ENCODE results near the gene BCL7B.
"Not testable (repeated sequence)": the region's sequence is repeated elsewhere in the genome, so short reads cannot be mapped to it uniquely, and the experiment has no call there.

The BCL7B gene

DNA sequence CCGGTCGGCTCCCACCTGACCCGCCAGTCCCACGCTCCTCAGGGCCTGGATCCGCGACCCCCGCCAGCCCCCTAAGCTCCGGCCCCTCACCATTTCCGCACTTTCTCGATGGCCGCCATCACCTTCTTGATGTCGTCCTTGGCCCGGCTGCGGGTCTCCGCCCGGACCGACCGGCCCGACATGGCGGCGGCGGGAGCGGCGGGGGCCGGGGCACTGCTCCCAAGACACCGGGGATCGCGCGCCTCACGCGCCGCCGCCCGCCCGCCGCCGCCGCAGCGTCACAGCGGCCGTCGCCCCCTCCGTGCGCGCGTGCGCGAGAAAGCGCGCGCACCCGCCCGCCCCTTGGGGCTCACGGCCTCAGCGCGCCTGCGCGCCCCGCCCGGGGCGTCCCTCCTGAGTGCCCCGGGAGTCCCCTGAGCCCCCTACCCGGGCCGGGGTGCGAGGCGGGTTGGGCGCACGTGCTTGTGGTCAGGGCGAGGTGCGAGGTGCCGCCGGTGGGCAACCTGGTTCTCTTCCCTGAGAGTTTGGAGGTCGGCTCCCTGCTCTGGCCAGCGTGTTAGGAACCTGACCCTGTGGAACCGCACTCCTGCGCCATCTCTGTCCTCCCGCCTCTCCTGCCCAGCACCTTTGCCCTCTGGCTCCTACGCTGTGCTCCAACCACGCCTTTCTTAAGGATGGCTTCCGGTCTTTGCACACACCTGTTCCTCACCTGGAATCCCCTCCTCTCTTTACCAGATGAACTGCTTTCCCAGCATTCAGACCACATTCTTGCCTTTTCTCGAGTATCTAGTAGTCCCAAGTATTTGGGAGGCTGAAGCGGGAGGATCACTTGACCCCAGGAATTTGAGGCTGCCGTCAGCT is at the start of gene BCL7B:
BCL7B (minus strand) TSS at position 294 of the 861 bp plus-strand sequence; CDS start at position 182, 112 bp downstream.
- DNase-seq: peak; percentile 85

DNA sequence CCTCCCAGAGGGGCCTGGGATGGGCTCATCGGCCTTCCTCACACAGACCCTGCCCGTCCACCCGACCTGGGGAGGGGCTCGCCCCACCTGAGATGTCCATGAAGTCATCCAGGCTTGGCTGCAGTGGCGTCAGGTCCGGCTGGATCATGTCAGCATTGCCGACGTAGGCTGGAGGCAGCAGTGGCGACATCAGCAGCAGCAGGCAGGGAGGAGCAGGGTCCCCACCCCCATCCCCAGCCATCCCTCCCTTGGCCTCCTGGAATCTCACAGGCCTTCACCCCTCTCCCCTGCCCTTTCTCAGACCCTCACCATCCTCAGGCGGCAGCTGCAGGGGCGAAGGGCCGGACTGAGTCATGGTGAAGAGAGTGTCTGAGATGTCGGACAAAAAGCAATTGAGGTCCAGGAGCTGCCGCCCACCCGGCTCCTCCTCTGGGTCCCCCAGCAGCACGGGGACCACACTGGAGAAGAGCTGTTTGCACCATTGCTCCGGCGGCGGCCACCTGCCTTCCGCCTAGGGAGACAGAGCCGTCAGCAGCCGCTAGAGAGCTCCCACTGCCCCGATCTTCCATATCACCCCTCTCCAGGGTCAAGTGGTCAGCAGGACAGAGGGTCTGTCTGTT is 48.2 kb upstream of the BCL7B start:
- no peak for DNase-seq

GRCh38 chr7:73602721-73603651 is 45.5 kb upstream of the BCL7B start:
- DNase-seq: no peak

GRCh38 chr7:73599916-73600315 is 42.4 kb upstream of the BCL7B start:
- no peak for DNase-seq

DNA sequence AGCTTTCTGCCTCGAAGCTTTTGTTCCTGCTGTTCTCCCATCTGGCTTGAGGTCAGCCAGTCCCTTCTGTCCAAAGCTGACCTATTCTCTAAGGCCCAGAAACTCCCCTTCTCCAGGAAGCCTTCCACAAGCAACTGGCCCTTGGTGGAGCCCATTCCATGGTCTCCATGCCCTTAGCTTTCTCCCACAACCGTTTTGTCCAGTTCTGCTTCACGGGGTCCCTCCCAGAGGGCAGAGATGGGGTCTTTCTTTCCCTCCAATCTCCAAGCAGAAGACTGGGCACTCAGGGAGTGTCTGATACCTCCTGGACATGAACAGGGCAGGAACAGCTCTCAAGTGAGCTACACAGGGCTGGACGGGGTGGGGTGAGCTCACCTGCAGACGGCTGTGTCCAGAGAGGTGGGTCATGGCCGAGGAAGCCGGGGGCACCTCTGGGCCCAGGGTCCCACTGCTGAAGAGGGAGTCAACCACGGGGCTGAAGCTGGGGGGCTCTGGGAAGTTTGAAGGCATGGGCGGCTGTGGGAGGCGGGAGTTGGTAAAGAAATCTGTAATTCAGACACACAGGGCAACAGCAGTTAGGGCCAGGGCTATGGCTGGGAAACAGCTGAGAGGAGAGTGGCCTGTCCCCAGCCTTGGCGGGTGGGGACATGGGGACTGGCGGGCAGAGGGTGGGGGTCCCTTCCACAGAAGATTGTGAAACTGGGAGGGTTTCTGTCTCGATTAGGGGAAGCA is 41.8 kb upstream of the BCL7B start:
- DNase-seq: no peak

DNA sequence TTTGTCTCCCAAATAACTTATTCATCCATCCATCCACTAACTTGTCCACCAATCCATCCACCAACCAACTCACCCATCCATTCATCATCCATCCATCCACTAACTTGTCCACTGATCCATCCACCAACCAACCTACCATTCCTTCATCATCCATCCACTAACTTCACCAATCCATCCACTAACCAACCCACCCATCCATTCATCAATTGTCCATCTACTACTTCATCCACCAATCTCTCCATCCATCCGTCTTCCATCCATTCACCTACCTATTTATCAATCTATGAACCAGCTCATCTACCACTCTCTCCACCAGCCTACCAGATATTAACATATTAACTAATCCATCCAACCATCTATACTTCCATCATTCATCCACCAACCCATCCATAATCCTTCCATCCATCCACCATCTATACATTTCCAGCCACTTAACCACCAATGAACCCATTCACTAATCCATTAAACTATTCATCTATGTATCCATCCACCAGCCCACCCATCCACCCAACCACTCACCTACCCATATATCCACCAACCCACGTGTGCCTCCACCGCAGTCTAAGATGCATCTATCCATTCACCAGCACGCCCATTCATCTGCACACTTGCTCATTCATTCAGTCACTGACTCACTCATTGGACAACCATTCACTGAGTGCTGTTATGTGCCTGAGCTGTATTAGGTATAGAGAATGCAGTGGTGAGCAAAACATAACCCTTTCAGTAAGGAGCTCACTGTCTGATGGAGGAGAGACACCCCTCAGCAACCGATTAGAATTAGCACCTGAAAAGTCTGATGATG is 40.7 kb upstream of the BCL7B start:
- DNase-seq: no peak

GRCh38 chr7:73596191-73597065 is 38.9 kb upstream of the BCL7B start:
- DNase-seq: no peak

DNA sequence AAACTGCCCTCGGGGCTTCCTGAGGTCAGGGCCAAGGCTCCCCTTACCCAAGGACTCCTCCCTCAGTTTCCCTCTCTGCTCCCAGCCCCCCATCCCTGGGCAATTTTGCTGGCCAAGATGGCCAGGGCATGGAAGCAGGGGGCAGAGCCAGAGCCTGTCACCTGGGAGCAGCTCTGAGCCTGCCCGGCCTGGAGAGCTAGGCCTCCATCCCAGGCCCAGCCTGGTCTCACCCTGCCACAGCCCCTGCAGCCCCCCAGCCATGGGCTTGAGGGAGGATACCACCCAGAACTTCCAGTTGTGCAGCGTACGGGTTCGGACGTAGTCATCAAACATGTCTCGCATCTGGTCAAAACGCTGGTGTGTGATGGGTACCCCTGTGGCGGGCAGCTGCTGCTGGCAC is 37.9 kb upstream of the BCL7B start:
- DNase-seq: no peak

DNA sequence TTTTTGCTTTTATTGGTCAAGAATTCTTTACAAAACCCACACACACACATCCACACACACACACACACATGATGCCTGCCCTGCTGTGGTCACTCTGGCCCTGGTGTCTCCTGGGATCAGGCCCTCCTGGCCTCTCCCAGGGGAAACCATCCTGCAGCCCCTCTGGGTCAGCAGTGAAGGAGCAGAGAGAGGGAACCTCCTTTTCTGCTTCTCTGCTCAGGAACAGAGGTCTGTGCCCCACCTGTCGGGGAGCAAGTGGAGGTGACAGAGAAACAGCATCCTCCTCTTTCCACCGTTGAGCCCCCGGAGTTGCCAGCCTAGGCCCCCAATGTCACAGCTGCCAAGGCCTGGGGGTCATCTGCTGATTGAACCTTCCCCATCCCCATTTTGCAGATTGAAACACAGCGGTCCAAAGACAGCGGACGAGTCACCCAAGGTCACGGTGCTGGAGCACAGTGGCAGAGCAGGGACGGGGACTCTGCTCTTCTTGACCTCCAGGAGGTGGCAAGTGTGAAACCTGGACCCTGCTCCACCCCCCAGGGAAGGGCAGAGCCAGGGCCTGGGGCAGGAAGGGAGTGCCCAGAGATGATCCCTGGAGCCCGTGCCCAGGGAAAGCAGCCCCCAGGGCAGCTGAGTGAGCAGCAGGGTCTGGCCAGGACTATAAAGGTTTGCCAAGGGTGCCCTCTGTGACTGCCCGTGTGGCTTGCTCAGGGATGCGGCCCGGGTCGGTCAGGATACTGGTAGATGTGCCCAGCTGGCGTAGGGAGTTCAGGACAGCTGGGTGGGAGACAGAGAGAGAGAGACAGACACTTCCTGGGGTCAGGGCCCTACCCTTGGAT is 35.9 kb upstream of the BCL7B start:
- no peak for DNase-seq

GRCh38 chr7:73586911-73587310 is 29.4 kb upstream of the BCL7B start:
- no peak for DNase-seq

DNA sequence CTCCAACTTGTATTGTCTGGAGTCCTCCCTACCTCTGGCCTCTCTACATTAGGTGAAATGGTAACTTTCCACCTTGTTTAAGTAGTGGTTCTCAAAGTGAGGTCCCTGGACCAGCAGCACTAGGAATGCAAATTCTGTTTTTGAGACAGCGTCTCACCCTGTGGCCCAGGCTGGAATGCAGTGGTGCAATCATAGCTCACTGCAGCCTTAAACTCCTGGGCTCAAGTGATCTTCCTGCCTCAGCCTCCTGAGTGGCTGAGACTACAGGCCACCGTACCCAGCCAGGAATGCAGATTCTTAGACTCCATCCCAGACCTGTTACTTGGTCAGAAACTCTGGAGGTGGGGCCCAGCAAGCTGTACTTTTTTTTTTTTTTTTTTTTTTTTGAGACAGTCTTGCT is 27.7 kb upstream of the BCL7B start:
- no peak for DNase-seq

DNA sequence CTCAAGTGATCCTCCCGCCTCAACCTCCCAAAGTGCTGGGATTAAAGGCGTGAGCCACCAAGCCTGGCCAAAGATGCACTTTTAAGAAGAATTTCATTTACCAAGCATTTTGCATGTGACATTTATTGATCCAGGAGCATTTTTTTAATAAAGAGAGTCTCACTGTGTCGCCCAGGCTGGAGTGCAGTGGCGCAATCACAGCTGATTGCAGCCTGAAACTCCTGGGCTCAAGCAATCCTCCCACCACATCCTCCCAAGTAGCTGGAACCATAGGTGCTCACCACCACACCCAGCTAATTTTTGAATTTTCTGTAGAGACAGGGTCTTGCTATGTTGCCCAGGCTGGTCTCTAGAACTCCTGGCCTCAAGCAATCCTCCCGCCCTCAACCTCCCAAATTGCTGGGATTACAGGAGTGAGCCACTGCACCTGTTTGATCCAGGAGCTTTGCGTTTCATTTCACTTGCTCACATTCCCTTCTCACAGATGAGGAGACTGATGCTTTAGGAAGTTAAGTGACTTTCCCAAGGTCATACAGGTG is 25.2 kb upstream of the BCL7B start:
- no peak for DNase-seq

- not testable (repeated sequence) for DNase-seq
These were observed 23.5 kb upstream of the BCL7B start for GRCh38 chr7:73581006-73581405.

DNA sequence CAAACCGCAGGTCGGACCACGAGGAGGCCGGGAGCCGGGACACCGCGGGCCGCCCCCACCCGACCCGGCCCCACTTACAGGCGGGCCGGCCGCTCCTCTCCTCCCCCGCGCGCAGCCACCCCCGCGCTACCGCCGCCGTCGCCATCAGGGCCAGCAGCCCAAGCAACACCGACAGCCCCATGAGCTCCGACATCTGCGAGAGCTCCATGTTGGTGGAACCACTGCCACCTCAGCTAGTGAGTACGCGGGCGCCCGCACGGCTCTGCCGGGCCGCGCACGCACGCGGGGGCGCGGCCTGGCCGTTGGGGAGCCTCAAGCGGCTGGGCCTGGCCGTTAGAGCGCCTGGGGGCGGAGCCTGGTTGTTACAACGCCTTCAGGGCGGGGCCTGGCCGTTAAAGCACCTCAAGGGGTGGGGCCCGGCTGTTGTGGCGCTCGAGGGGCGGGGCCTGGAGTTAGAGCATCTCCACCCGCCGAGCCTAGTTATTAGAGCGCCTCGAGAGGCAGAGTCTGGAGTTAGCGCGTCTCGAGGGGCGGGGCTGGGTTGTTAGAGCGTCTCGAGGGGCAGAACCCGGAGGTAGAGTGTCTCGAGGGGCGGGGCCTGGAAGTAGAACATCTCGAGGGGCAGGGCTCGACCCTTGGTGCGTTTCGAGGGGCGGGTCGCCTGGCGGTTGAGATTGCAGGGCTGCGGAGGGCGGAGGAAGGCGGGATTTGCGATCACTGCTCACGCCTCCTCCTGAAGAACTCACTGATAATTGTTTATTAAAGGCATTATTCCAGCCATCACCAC is 21.0 kb upstream of the BCL7B start, which contains the start of gene TBL2:
TBL2 (minus strand) TSS at position 238 of the 787 bp plus-strand sequence; CDS start at position 208, 30 bp downstream.
- DNase-seq: peak; percentile 100

GRCh38 chr7:73577627-73578341 is 20.3 kb upstream of the BCL7B start:
- DNase-seq: no peak

DNA sequence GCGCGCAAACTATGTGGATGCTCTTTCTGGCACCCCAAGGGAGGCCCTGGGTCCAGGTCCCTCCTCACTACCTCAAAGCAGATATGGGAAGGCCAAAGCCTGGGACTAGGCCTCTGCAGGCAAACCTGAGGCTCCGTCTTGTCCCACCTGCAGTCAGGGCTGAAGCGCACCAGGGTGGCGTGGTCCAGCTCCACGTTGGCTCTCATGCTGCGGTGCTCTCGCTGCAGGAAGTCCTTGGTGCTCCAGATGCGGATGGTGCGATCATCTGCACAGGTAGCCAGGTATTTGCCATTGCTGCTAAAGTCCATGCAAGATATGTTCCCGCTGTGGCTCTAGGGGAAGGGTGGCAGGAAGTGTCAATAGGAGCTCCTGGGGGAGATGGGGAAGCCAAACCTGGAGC is 16.3 kb upstream of the BCL7B start:
- DNase-seq: no peak

- no peak for DNase-seq
These were observed 15.8 kb upstream of the BCL7B start for GRCh38 chr7:73573276-73573675.

DNA sequence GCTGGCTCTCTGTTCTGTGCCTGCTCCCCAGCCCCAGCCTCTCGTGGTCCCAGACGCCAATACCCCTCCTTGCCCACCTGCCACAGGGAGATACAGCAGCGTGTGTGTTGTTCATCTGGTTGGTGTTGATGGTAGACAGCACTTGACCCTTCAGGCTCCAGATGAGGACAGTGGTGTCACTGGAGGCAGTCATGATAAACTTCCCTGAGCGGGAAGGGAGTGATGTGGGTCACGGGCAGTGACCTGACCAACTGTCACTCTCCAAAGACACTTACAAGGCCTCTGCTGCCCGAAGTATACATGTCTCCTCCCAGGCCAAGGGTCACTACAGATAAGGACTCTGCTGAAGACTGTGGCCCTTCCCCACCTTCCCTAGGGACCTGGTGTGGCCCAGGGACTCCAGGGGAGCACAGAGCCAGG is 15.3 kb upstream of the BCL7B start:
- DNase-seq: no peak
